Psoas muscle (tissue), 8 donors: ENCODE results near the gene EDIL3. TPM values are rescaled to one million over a fixed set of nuclear protein-coding genes. Genes with fewer than 3 reads are reported as not detected.

Source experiments
- ATAC-seq, 4 donors: fragments of 200-7000 bp; cut with Tn5 transposase; one replicate each; pipeline ENCODE4 v1.9.1; 2020; ENCODE audit warnings: moderate library complexity in 3 of 4, mild to moderate bottlenecking in 2 of 4
- DNase-seq, 2 donors: peaks; one replicate each; pipeline ENCODE4 v3.0.0-alpha.2; 2020
- H3K27ac ChIP-seq: fragments of 200-600 bp; one replicate; pipeline ENCODE4 v1.8.0; 2022
- H3K27me3 ChIP-seq, 3 donors: fragments of 200-600 bp in 1 of 3; one replicate each; pipeline versions ENCODE4 v1.6.1 to v1.8.0; 2013 to 2022; ENCODE audit warnings: low read length in 2 of 3, mild to moderate bottlenecking in 2 of 3, moderate library complexity in 1 of 3; ENCODE audit not compliant: insufficient read depth in 3 of 3
- H3K36me3 ChIP-seq, 2 donors: fragments of 200-600 bp in 1 of 2; one replicate each; pipeline versions ENCODE4 v1.6.1 to v1.8.0; 2013 to 2022; ENCODE audit warnings: low read depth in 1 of 2, mild to moderate bottlenecking in 1 of 2, moderate library complexity in 1 of 2; ENCODE audit not compliant: insufficient read depth in 1 of 2
- H3K4me1 ChIP-seq: fragments of 200-600 bp; one replicate; pipeline ENCODE4 v1.8.0; 2022
- H3K4me3 ChIP-seq: fragments of 200-600 bp; one replicate; pipeline ENCODE4 v1.8.0; 2022; ENCODE audit warnings: mild to moderate bottlenecking
- H3K9me3 ChIP-seq: fragments of 200-600 bp; one replicate; pipeline ENCODE4 v1.8.0; 2022
- CTCF ChIP-seq: fragments of 200-600 bp; IDR thresholded peaks from one replicate; pipeline ENCODE4 v1.8.0; 2022; ENCODE audit warnings: antibody characterized with exemption
- WGBS, 3 donors: extraction: QIAGEN DNeasy Blood & Tissue Kit; methylation state at CpG; one replicate each; pipeline versions ENCODE4 v1.1.6 to v1.1.7; 2013; 5-methylcytosine and 5-hydroxymethylcytosine counted together
- intact Hi-C, 2 donors: fragments of 100-400 bp; cut with DNase I; formaldehyde crosslinking; loops; one replicate each; pipeline versions ENCODE4 v1.11.0 to v1.14.2; 2022
- polyA plus RNA-seq, 3 donors: library from polyadenylated mRNA; stranded (reverse); fragments of 200-250 nt; gene quantifications; one replicate each; pipeline ENCODE4 v1.2.3, GENCODE V29; 2013
- total RNA-seq, 4 donors: library from RNA; stranded (reverse); fragmentation: NEBNext Ultra II Directional in 2 of 4; extraction: Animal tissue kit (Norgen Biotek cat#: 25700) in 2 of 4; gene quantifications; one replicate each; pipeline versions ENCODE4 v1.2.1 to v1.2.4, GENCODE V29; 2021 to 2023
- donor health status: healthy with polysubstance abuse.
- donor health status: DM: no; HTN: no; CAD: no; lungs with moderate emphysema.
- donor health status: Bipolar disorder and iron deficiency.
- donor health status: healthy.
- donor health status: DM: yes; HTN: yes; CAD: no.
- donor health status: DM: no; HTN: no; CAD: no.
- donor health status: DM: no; HTN: no; CAD: no.
- donor health status: DM: yes; HTN: yes; CAD: no.

Gene EDIL3
- total and polyA plus RNA-seq, 7 donors, result 0.11 to 0.91 (median 0.34) TPM

- no peak for ATAC-seq
- no peak for TF ChIP-seq CTCF
- no peak overlapping the region for H3K4me3 ChIP-seq
- no peaks in the 10 kb centered on the region for H3K27me3 ChIP-seq
- no peaks in the 10 kb centered on the region for H3K36me3 ChIP-seq
- no peak for DNase-seq
- H3K9me3 ChIP-seq, result no peaks in the 10 kb centered on the region
- H3K4me1 ChIP-seq, result no peaks in the 10 kb centered on the region
- no peak overlapping the region for H3K27ac ChIP-seq
- intact Hi-C loops, result no loop called here
Measured at GRCh38 chr5:84237126-84237525, 147.6 kb downstream of the EDIL3 start.

- H3K4me1 ChIP-seq, result no peaks in the 10 kb centered on the region
- H3K27me3 ChIP-seq, result no peaks in the 10 kb centered on the region
- TF ChIP-seq CTCF, result no peak
- no peaks in the 10 kb centered on the region for H3K36me3 ChIP-seq
- H3K9me3 ChIP-seq, result no peaks in the 10 kb centered on the region
- 71 to 74% (median 73%) methylated on average over 7 of the region's 7 CpGs for WGBS, 3 donors
- intact Hi-C loops, result no loop called here
- H3K4me3 ChIP-seq, result no peak overlapping the region
- DNase-seq (no peak), ATAC-seq (no peak)
- no peak overlapping the region for H3K27ac ChIP-seq
Measured at GRCh38 chr5:84231433-84231832, 153.2 kb downstream of the EDIL3 start.

DNA sequence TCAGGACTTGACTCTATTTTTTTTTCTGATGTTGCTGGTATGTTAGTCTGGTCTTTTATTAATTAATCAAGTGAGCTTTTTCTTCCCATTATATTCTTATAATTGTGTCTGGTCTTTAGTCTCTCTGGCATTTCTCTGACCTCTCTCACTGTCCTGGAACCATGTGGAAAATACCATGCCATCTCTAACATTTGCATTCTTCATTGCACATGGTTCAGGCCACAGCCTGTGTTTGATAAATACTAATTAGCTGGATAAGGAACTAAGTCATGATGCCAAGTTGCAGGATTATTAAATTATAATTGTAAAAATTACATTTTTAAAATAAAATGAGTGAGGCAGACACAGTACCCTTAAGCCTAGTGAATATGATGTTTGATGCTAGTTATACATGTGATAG is 155.6 kb downstream of the EDIL3 start:
- DNase-seq, result no peak

DNA sequence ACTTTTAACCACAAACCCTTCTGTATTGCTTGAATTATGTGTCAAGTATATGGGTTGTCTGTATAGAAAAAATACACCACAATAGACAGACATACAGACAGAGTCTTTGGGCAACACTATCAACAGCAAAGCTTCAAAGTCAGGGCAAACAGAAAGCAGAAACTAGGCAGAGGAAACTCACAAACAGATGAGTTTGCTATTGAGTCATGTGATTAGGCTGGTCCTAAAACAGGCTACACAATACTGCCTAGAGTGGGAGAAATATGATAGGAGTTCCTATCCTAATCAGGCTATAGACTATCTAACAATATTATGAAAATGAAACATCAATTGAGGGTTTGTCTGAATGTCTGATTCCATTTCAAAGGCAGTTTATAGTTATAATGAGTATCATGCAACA is 156.4 kb downstream of the EDIL3 start:
- Histone ChIP-seq H3K27me3 (no peaks in the 10 kb centered on the region), H3K4me3 (no peak overlapping the region), H3K36me3 (no peaks in the 10 kb centered on the region), H3K9me3 (no peaks in the 10 kb centered on the region), H3K4me1 (no peaks in the 10 kb centered on the region), H3K27ac (no peak overlapping the region)
- DNase-seq (no peak), ATAC-seq (no peak)
- intact Hi-C loops, result no loop called here
- no peak for TF ChIP-seq CTCF

More for the DNA sequence above, 155.6 kb downstream of the EDIL3 start:
- Histone ChIP-seq H3K36me3 (no peaks in the 10 kb centered on the region), H3K4me3 (no peak overlapping the region), H3K9me3 (no peaks in the 10 kb centered on the region), H3K27ac (no peak overlapping the region), H3K4me1 (no peaks in the 10 kb centered on the region), H3K27me3 (no peaks in the 10 kb centered on the region)
- no peak for ATAC-seq
- no peak for TF ChIP-seq CTCF
- intact Hi-C loops, result no loop called here

GRCh38 chr5:84227236-84227635 is 157.4 kb downstream of the EDIL3 start:
- DNase-seq, result no peak
- intact Hi-C loops, result no loop called here
- no peak for ATAC-seq

More at GRCh38 chr5:84227236-84227635, 157.4 kb downstream of the EDIL3 start:
- Histone ChIP-seq H3K9me3 (no peaks in the 10 kb centered on the region), H3K4me3 (no peak overlapping the region), H3K27ac (no peak overlapping the region), H3K36me3 (no peaks in the 10 kb centered on the region), H3K27me3 (no peaks in the 10 kb centered on the region), H3K4me1 (no peaks in the 10 kb centered on the region)
- TF ChIP-seq CTCF, result no peak
